A549 (cell line): Measurements from ENCODE around the gene AKAP8L. TPM values are rescaled to one million over a fixed set of nuclear protein-coding genes. Genes with fewer than 3 reads are reported as not detected.

Source experiments
- ATAC-seq, 2 experiments: fragments of 200-7000 bp in 1 of 2; fragments of >200 bp in 1 of 2; cut with Nextera tagmentation in 1 of 2; cut with Tn5 transposase in 1 of 2; 3 replicates each; pipeline versions ENCODE4 v1.8.0 to v1.9.1; 2018 to 2020; ENCODE audit warnings: mild to moderate bottlenecking in 1 of 2, moderate library complexity in 1 of 2
- CTCF ChIA-PET: fragments of 300-600 bp; sonication (Branson Sonifier 250); formaldehyde crosslinking; extraction: SDS; loops from one replicate; lab custom pipeline; 2021; ENCODE audit warnings: antibody characterized with exemption, inconsistent platforms; lab: Yijun Ruan, JAX
- POLR2A ChIA-PET: fragments of 350-600 bp; formaldehyde crosslinking; extraction: SDS; loops from one replicate; lab custom pipeline; 2021; ENCODE audit warnings: antibody characterized with exemption, inconsistent platforms; lab: Yijun Ruan, JAX
- DNase-seq, 2 experiments: peaks; one replicate each; pipeline versions ENCODE4 v3.0.0 to v3.0.0-alpha.2; 2011 to 2016; ENCODE audit warnings: low read depth in 1 of 2, low spot score in 1 of 2
- FAIRE-seq: peaks from 2 replicates; lab custom pipeline; 2011; peaks lifted over from hg19 to GRCh38; lab: Jason Lieb, UNC
- H3K27ac ChIP-seq, 2 experiments: fragments of >200 bp; sonication (Bioruptor Twin); formaldehyde crosslinking; 3 replicates each; pipeline ENCODE4 v1.5.1; 2016 to 2017
- H3K4me1 ChIP-seq: fragments of >200 bp; sonication (Bioruptor Twin); formaldehyde crosslinking; 3 replicates; pipeline ENCODE4 v1.6.1; 2016
- H3K4me2 ChIP-seq: fragments of >200 bp; sonication (Bioruptor Twin); formaldehyde crosslinking; 3 replicates; pipeline ENCODE4 v1.6.1; 2016
- H3K4me3 ChIP-seq: fragments of >200 bp; sonication (Bioruptor Twin); formaldehyde crosslinking; 3 replicates; pipeline ENCODE4 v1.5.1; 2016
- H3K9me3 ChIP-seq: fragments of >200 bp; sonication (Bioruptor Twin); formaldehyde crosslinking; 3 replicates; pipeline ENCODE4 v1.6.1; 2016
- CHD4 ChIP-seq: fragments of 200-600 bp; sonication (generic); IDR thresholded peaks from 2 replicates; pipeline ENCODE4 v1.6.1; 2016; ENCODE audit warnings: antibody characterized with exemption, mild to moderate bottlenecking, borderline replicate concordance
- EHMT2 ChIP-seq: fragments of 200-600 bp; sonication (generic); IDR thresholded peaks from 2 replicates; pipeline ENCODE4 v1.6.1; 2016; ENCODE audit warnings: antibody characterized with exemption, low read depth, mild to moderate bottlenecking, moderate library complexity
- FOSB ChIP-seq: fragments of 250-450 bp; sonication (Bioruptor Pico); IDR thresholded peaks from 2 replicates; pipeline ENCODE4 v1.5.0; 2020; ENCODE audit warnings: mild to moderate bottlenecking, moderate library complexity
- FOSL2 ChIP-seq, 2 experiments: fragments of 450-650 bp in 1 of 2; fragments of >200 bp in 1 of 2; sonication (Bioruptor Twin) in 1 of 2; formaldehyde crosslinking; IDR thresholded peaks; 2 replicates each; pipeline versions ENCODE4 v1.5.0 to v1.6.1; 2016 to 2020; ENCODE audit warnings: mild to moderate bottlenecking in 1 of 2, moderate library complexity in 1 of 2
- FOXS1 ChIP-seq: fragments of 250-450 bp; sonication (Bioruptor Pico); IDR thresholded peaks from 2 replicates; pipeline ENCODE4 v1.5.0; 2020; ENCODE audit warnings: mild to moderate bottlenecking, moderate library complexity
- HOXA7 ChIP-seq: fragments of 250-450 bp; sonication (Bioruptor Pico); IDR thresholded peaks from 2 replicates; pipeline ENCODE4 v1.5.0; 2020; ENCODE audit warnings: mild to moderate bottlenecking, moderate library complexity
- HOXB13 ChIP-seq: fragments of 250-450 bp; sonication (Bioruptor Pico); IDR thresholded peaks from 2 replicates; pipeline ENCODE4 v1.5.0; 2020; ENCODE audit warnings: low read depth, mild to moderate bottlenecking, moderate library complexity
- JUN ChIP-seq, 2 experiments: fragments of >200 bp; sonication (Bioruptor Twin); formaldehyde crosslinking; IDR thresholded peaks; 2 replicates in 1 of 2; 3 replicates in 1 of 2; pipeline ENCODE4 v1.6.1; 2016 to 2017
- PHF8 ChIP-seq: fragments of 200-600 bp; sonication (generic); IDR thresholded peaks from 2 replicates; pipeline ENCODE4 v1.6.1; 2016; ENCODE audit warnings: low read depth, mild to moderate bottlenecking, antibody characterized with exemption, moderate library complexity, borderline replicate concordance
- POLR2AphosphoS2 ChIP-seq: conservative IDR thresholded peaks from 2 replicates; pipeline ENCODE4 v1.6.1; 2012; ENCODE audit warnings: low read length, improper control_type of control experiment, inconsistent platforms
- RFX5 ChIP-seq: fragments of 450-650 bp; IDR thresholded peaks from 2 replicates; pipeline ENCODE4 v1.7.1; 2014; ENCODE audit warnings: antibody characterized with exemption, mild to moderate bottlenecking, moderate library complexity
- ZC3H11A ChIP-seq: fragments of 450-650 bp; IDR thresholded peaks from 2 replicates; pipeline ENCODE4 v1.6.1; 2014; ENCODE audit warnings: antibody characterized with exemption, mild to moderate bottlenecking
- WGBS: methylation state at CpG from one replicate; pipeline ENCODE4 v1.1.6; 2017; ENCODE audit errors: missing lambda C conversion rate; 5-methylcytosine and 5-hydroxymethylcytosine counted together
- polyA plus RNA-seq, 4 experiments: library from polyadenylated mRNA; depleted of rRNA in 3 of 4; stranded (reverse); fragments of >200 nt; fragmentation: RNase III in 1 of 4; extraction: RNeasy Plus Mini Kit Qiagen cat#74134 plus additional on column Dnase treatment in 1 of 4; gene quantifications; 2 replicates in 3 of 4; 3 replicates in 1 of 4; pipeline ENCODE4 v1.2.3, GENCODE V29; 2011 to 2017
- TF ChIP-seq, protein P1 (sequence below): IDR thresholded peaks from 2 replicates; pipeline ENCODE4 v1.6.1; 2012
- TF ChIP-seq, protein P2 (sequence below): fragments of 450-650 bp; IDR thresholded peaks from 2 replicates; pipeline ENCODE4 v1.6.1; 2014; ENCODE audit warnings: antibody characterized with exemption
- TF ChIP-seq, protein P3 (sequence below): IDR thresholded peaks from 2 replicates; pipeline ENCODE4 v1.6.1; 2012

The AKAP8L gene
- polyA plus RNA-seq, 2 of the 4 experiments (the other 2 are of a cell fraction): 28.4 to 42.9 TPM

DNA sequence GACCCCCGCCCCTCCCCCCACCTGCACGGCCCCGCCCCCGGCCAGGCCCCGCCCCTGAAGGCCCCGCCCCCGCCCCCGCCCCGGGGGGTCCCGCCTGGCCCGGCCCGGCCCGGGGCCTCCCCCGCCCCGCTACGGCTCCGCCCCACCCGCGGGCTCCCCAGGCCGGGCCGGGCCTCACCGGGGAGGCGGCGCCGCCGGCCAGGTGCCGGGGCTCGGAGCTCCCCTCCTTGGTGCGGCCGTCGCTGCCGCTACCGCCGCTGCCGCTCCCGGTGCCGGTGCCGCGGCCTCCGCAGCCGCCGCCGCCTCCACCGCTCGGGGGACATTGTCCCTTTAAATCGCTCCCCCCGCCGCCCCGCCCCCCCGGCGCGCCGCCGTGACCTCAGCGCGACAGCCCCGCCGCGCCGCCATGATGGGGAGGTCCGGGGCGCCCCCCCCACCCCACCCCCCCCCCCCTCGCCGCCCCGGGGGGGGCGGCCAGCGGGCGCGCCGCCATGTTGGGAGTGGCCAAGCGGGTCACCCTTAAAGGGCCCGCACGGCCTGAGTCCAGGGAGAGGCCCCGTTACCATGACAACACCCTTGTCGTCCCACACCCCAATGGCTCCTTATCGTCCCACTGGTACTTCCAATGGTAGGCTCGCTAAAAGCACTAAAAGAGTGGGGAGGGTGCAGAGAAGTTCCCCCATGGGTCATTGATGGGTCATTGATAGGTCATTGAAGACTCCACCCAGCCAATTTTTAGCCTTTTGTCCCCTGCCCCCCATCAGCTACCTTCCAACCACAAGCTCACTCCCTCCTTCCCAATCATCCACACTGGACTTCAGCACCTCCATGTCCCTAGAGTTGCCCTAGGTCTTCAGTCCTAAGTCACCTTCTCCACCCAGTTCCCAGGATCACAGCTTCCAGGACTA lies 31.1 kb upstream of the AKAP8L start, which contains the start of gene WIZ (continued):
- TF ChIP-seq POLR2AphosphoS2 (no peak), JUN (IDR thresholded peaks at IDR 0.05) (peak in 1 of 2 experiments; percentile 75; a peak in 2 of 5 replicates)
- TF ChIP-seq, protein P1, sequence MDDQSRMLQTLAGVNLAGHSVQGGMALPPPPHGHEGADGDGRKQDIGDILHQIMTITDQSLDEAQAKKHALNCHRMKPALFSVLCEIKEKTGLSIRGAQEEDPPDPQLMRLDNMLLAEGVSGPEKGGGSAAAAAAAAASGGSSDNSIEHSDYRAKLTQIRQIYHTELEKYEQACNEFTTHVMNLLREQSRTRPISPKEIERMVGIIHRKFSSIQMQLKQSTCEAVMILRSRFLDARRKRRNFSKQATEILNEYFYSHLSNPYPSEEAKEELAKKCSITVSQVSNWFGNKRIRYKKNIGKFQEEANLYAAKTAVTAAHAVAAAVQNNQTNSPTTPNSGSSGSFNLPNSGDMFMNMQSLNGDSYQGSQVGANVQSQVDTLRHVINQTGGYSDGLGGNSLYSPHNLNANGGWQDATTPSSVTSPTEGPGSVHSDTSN: no peak

DNA sequence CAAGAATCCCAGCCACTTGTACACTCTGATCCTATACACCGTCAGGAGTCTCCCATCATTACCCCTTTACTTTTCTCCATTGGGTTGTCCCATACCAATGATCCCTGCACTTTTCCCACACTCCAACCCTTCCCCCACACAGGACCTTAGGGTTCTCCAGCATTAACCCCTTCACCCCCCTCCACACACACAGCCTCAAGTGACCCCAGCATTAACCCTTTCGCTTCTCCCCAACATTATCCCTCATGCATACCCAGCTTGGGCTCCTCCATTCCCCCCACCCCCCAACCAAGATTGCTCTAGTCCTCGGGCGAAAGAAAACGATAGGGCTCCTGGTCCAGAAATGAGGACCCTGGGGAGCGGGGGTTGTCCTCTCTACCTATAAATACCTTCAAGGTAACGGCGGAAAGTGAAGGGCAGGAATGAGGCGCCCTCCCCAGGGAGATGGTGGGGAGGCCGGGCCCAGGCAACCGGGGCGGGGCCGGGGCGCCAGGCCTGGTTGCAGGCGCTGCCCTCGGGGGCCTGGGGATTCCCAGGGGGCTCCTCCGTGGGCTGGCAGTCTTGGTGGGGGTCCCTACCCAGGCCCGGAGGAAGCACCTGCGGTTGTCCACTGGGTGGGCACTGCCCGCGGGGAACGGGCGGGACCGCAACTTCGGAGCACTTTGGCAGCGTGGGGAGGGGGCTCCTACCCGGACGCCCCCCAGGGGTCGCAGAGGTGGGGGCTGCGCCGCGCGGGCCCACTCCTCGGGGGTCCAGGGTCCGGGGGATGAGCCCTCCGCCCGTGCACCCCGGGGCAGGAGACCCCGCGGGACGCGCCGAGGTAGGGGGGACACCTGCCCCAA lies 30.2 kb upstream of the AKAP8L start:
- ChIA-PET POLR2A (no interaction called here), CTCF (interaction anchor here (1.0 kb wide), 1 partner anchor 107 kb away, joined by 5 read pairs; no protein-coding TSS in a partner anchor)
- Histone ChIP-seq H3K9me3 (no peaks in the 10 kb centered on the region), H3K27ac (peak overlapping the region; percentile 97), H3K4me1 (0 out of 3 replicates have a peak, but pooled peaks cover 8% of the 10 kb centered on the region), H3K4me3 (peak overlapping the region; percentile 86), H3K4me2 (peak overlapping the region; percentile 98)
- 30% methylated on average over 6 of the region's 43 CpGs for WGBS
- no peak for TF ChIP-seq ZC3H11A
- TF ChIP-seq FOSB (CRISPR knock-in tag): no peak
- TF ChIP-seq RFX5: no peak
- TF ChIP-seq, protein P2, sequence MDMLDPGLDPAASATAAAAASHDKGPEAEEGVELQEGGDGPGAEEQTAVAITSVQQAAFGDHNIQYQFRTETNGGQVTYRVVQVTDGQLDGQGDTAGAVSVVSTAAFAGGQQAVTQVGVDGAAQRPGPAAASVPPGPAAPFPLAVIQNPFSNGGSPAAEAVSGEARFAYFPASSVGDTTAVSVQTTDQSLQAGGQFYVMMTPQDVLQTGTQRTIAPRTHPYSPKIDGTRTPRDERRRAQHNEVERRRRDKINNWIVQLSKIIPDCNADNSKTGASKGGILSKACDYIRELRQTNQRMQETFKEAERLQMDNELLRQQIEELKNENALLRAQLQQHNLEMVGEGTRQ: no peak
- TF ChIP-seq PHF8: no peak
- TF ChIP-seq, protein P3, sequence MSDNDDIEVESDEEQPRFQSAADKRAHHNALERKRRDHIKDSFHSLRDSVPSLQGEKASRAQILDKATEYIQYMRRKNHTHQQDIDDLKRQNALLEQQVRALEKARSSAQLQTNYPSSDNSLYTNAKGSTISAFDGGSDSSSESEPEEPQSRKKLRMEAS: no peak
- no peak for TF ChIP-seq HOXB13
- no peak for TF ChIP-seq FOSL2 (IDR thresholded peaks at IDR 0.05)
- no peak for TF ChIP-seq FOSL2 (CRISPR knock-in tag; IDR thresholded peaks at IDR 0.05)
- no peak for TF ChIP-seq EHMT2
- FAIRE-seq (no peak), DNase-seq (peak; percentile 15 to 52), ATAC-seq (peak in 1 of 2 experiments; percentile 51; a peak in 2 of 6 replicates)

- 0 out of 3 replicates have a peak, but pooled peaks cover 8% of the 10 kb centered on the region for H3K4me1 ChIP-seq
- ATAC-seq (no peak), DNase-seq (no peak), FAIRE-seq (no peak)
- peak overlapping the region; percentile 98; the same call in 2 of the 3 replicates for H3K4me2 ChIP-seq
- WGBS: 55% methylated on average over 10 of the region's 17 CpGs
- no peak overlapping the region for H3K4me3 ChIP-seq
- H3K9me3 ChIP-seq: no peaks in the 10 kb centered on the region
- H3K27ac ChIP-seq: no peak overlapping the region; a peak in 1 of 6 replicates
- ChIA-PET POLR2A (no interaction called here), CTCF (interaction anchor here (1.0 kb wide), 1 partner anchor 107 kb away, joined by 5 read pairs; no protein-coding TSS in a partner anchor)
- TF ChIP-seq FOSL2 (IDR thresholded peaks at IDR 0.05): no peak
- no peak for TF ChIP-seq FOSL2 (CRISPR knock-in tag; IDR thresholded peaks at IDR 0.05)
- TF ChIP-seq CHD4: no peak
- no peak for TF ChIP-seq HOXA7
- TF ChIP-seq FOXS1: no peak
- TF ChIP-seq, all 56 proteins: peak for 0
Measured at GRCh38 chr19:15448044-15448777, 29.4 kb upstream of the AKAP8L start.
